Measurements from ENCODE around the gene SSPN. TPM values are rescaled to one million over a fixed set of nuclear protein-coding genes. Genes with fewer than 3 reads are reported as not detected.

Gene SSPN
- total RNA-seq, 4 donors from 2014 or later, result 4.5 to 19.0 (median 11.8) TPM

GRCh38 chr12:26162905-26163304, 32.5 kb upstream of the SSPN start:
- DNase-seq (ENCODE audit: low spot score in 2 of 2), result no peak
- Histone ChIP-seq H3K27me3 (no peaks in the 10 kb centered on the region), H3K9me3 (no peaks in the 10 kb centered on the region), H3K36me3 (no peaks in the 10 kb centered on the region), H3K4me1 (no peaks in the 10 kb centered on the region), H3K27ac (no peak overlapping the region), H3K4me3 (no peak overlapping the region)
- WGBS, result 88% methylated on average over 4 of the region's 4 CpGs
- no peak for TF ChIP-seq POLR2AphosphoS5 (IDR thresholded peaks at IDR 0.05)
- no peak for TF ChIP-seq EP300 (IDR thresholded peaks at IDR 0.05)
- TF ChIP-seq POLR2A (IDR thresholded peaks at IDR 0.05), result no peak
- TF ChIP-seq CTCF (IDR thresholded peaks at IDR 0.05), result no peak

- no peak overlapping the region for H3K27ac ChIP-seq
- no peaks in the 10 kb centered on the region for H3K36me3 ChIP-seq
- H3K4me1 ChIP-seq, result no peaks in the 10 kb centered on the region
- H3K4me3 ChIP-seq, result no peak overlapping the region
- WGBS, result 79% methylated on average over 3 of the region's 3 CpGs
- H3K27me3 ChIP-seq, result no peaks in the 10 kb centered on the region
- H3K9me3 ChIP-seq, result no peaks in the 10 kb centered on the region
- TF ChIP-seq CTCF (IDR thresholded peaks at IDR 0.05) (no peak), POLR2A (IDR thresholded peaks at IDR 0.05) (no peak), EP300 (IDR thresholded peaks at IDR 0.05) (no peak), POLR2AphosphoS5 (IDR thresholded peaks at IDR 0.05) (no peak)
- DNase-seq (ENCODE audit: low spot score in 2 of 2), result no peak
Observed at GRCh38 chr12:26164118-26164517, 31.3 kb upstream of the SSPN start.

GRCh38 chr12:26172013-26172412, 23.4 kb upstream of the SSPN start:
- H3K27ac ChIP-seq, result no peak overlapping the region
- H3K9me3 ChIP-seq, result no peaks in the 10 kb centered on the region
- WGBS, result 93% methylated on average over 4 of the region's 4 CpGs
- H3K4me3 ChIP-seq, result no peak overlapping the region
- peaks cover 4% of the 10 kb centered on the region for H3K4me1 ChIP-seq
- no peaks in the 10 kb centered on the region for H3K27me3 ChIP-seq
- DNase-seq (ENCODE audit: low spot score in 2 of 2), result no peak
- no peaks in the 10 kb centered on the region for H3K36me3 ChIP-seq
- no peak for TF ChIP-seq CTCF (IDR thresholded peaks at IDR 0.05)
- no peak for TF ChIP-seq EP300 (IDR thresholded peaks at IDR 0.05)
- TF ChIP-seq POLR2A (IDR thresholded peaks at IDR 0.05), result no peak
- no peak for TF ChIP-seq POLR2AphosphoS5 (IDR thresholded peaks at IDR 0.05)

- H3K36me3 ChIP-seq, result no peaks in the 10 kb centered on the region
- no peak overlapping the region for H3K4me3 ChIP-seq
- TF ChIP-seq CTCF (IDR thresholded peaks at IDR 0.05), result no peak
- TF ChIP-seq POLR2AphosphoS5 (IDR thresholded peaks at IDR 0.05), result no peak
- TF ChIP-seq POLR2A (IDR thresholded peaks at IDR 0.05), result no peak
- TF ChIP-seq EP300 (IDR thresholded peaks at IDR 0.05), result no peak
- whole genome bisulfite sequencing, result 63% methylated on average over 7 of the region's 7 CpGs
- peaks cover 4% of the 10 kb centered on the region for H3K4me1 ChIP-seq
- H3K9me3 ChIP-seq, result no peaks in the 10 kb centered on the region
- no peaks in the 10 kb centered on the region for H3K27me3 ChIP-seq
- DNase-seq (ENCODE audit: low spot score in 2 of 2), result no peak
- no peak overlapping the region for H3K27ac ChIP-seq
Observed at GRCh38 chr12:26172539-26172938, 22.8 kb upstream of the SSPN start.

GRCh38 chr12:26172946-26173552, 22.3 kb upstream of the SSPN start:
- H3K4me3 ChIP-seq, result no peak overlapping the region
- peaks cover 4% of the 10 kb centered on the region for H3K4me1 ChIP-seq
- H3K27ac ChIP-seq, result no peak overlapping the region
- no peaks in the 10 kb centered on the region for H3K9me3 ChIP-seq
- TF ChIP-seq EP300 (IDR thresholded peaks at IDR 0.05), result no peak
- H3K36me3 ChIP-seq, result no peaks in the 10 kb centered on the region
- no peak for DNase-seq (ENCODE audit: low spot score in 2 of 2)
- H3K27me3 ChIP-seq, result no peaks in the 10 kb centered on the region
- WGBS, result 75% methylated on average over 4 of the region's 4 CpGs

DNA sequence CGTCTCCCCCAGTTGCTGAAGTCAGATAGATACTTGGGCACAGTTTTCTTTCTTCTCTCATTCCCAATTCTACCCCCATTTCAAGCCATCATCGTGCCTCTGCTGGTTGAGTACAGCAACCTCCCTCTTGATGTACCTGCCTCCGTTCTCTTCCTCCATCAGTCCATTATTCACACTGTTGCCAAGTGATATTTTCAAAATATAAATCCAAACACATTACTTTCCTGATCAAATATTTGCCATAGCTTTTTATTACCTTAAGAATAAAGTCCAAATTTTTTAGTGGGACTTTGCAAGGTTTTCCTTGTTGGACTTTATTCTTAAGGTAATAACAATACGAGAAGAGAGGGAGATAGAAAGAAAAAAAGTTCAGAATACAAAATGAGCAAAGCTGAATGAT, 18.6 kb upstream of the SSPN start:
- H3K4me3 ChIP-seq, result no peak overlapping the region
- H3K27ac ChIP-seq, result no peak overlapping the region
- peaks cover 4% of the 10 kb centered on the region for H3K4me1 ChIP-seq
- H3K36me3 ChIP-seq, result no peaks in the 10 kb centered on the region
- H3K27me3 ChIP-seq, result no peaks in the 10 kb centered on the region
- no peak for DNase-seq (ENCODE audit: low spot score in 2 of 2)
- no peaks in the 10 kb centered on the region for H3K9me3 ChIP-seq
- TF ChIP-seq EP300 (IDR thresholded peaks at IDR 0.05) (no peak), POLR2AphosphoS5 (IDR thresholded peaks at IDR 0.05) (no peak), CTCF (IDR thresholded peaks at IDR 0.05) (no peak), POLR2A (IDR thresholded peaks at IDR 0.05) (no peak)
- 88% methylated on average over 4 of the region's 4 CpGs for WGBS
